PC-9 (cell line): ENCODE measurements around the gene GCK.

Experiments used
- CTCF ChIP-seq: fragments of 200-600 bp; sonication (generic); conservative IDR thresholded peaks from 2 replicates; pipeline ENCODE4 v1.6.1; 2017; ENCODE audit warnings: mixed run types, antibody characterized with exemption, mild to moderate bottlenecking, moderate library complexity
- EZH2 ChIP-seq: fragments of 200-600 bp; sonication (generic); IDR thresholded peaks from 2 replicates; pipeline ENCODE4 v1.8.0; 2017; ENCODE audit warnings: antibody characterized with exemption, low read depth

- no peak for TF ChIP-seq EZH2
- no peak for TF ChIP-seq CTCF
These were observed 50.5 kb downstream of the GCK start for GRCh38 chr7:44138698-44139097.
